HL-60/S4 treated with retinoic acid at 250 ng/mL for 4 days and 3 days (cell line): Measurements from ENCODE around the gene CAPZB.

Experiments used
- in situ Hi-C: fragments of 300-500 bp; cut with MboI; formaldehyde crosslinking; loops from 2 replicates; pipeline ENCODE4 v1.7.0; 2022; ENCODE audit warnings: low sequenced_read_pairs

The CAPZB gene

GRCh38 chr1:19353596-19353995 is 131.7 kb downstream of the CAPZB start:
- in situ Hi-C loops: no loop called here

- in situ Hi-C loops: no loop called here
Measured at GRCh38 chr1:19352839-19353238, 132.5 kb downstream of the CAPZB start.

GRCh38 chr1:19351873-19352272 is 133.5 kb downstream of the CAPZB start:
- in situ Hi-C loops: no loop called here

GRCh38 chr1:19350566-19350965 is 134.8 kb downstream of the CAPZB start:
- in situ Hi-C loops: no loop called here

GRCh38 chr1:19349999-19350398 is 135.3 kb downstream of the CAPZB start:
- in situ Hi-C loops: no loop called here

- in situ Hi-C loops: no loop called here
Measured at GRCh38 chr1:19348441-19349198, 136.7 kb downstream of the CAPZB start.

GRCh38 chr1:19347533-19348172 is 137.7 kb downstream of the CAPZB start:
- in situ Hi-C loops: no loop called here

GRCh38 chr1:19346026-19346425 is 139.3 kb downstream of the CAPZB start:
- in situ Hi-C loops: no loop called here

- in situ Hi-C loops: no loop called here
Measured at GRCh38 chr1:19345391-19345790, 139.9 kb downstream of the CAPZB start.

GRCh38 chr1:19344831-19345230 is 140.5 kb downstream of the CAPZB start:
- in situ Hi-C loops: no loop called here

- in situ Hi-C loops: no loop called here
Measured at GRCh38 chr1:19344372-19344810, 140.9 kb downstream of the CAPZB start.

GRCh38 chr1:19343617-19344350 is 141.6 kb downstream of the CAPZB start:
- in situ Hi-C loops: no loop called here

- in situ Hi-C loops: no loop called here
Measured at GRCh38 chr1:19342894-19343616, 142.3 kb downstream of the CAPZB start.

GRCh38 chr1:19342062-19342750 is 143.1 kb downstream of the CAPZB start:
- in situ Hi-C loops: no loop called here

GRCh38 chr1:19341201-19342061 is 143.9 kb downstream of the CAPZB start:
- in situ Hi-C loops: no loop called here

GRCh38 chr1:19340387-19340937 is 144.9 kb downstream of the CAPZB start:
- in situ Hi-C loops: no loop called here

GRCh38 chr1:19339214-19339861 is 146.0 kb downstream of the CAPZB start:
- in situ Hi-C loops: no loop called here

- in situ Hi-C loops: no loop called here
Measured at GRCh38 chr1:19338323-19338762, 147.0 kb downstream of the CAPZB start.

GRCh38 chr1:19337289-19337688 is 148.1 kb downstream of the CAPZB start:
- in situ Hi-C loops: no loop called here
